A549 (cell line): ENCODE results near the gene CD27. TPM values are rescaled to one million over a fixed set of nuclear protein-coding genes. Genes with fewer than 3 reads are reported as not detected.

Source experiments
- ATAC-seq, 2 experiments: fragments of 200-7000 bp in 1 of 2; fragments of >200 bp in 1 of 2; cut with Nextera tagmentation in 1 of 2; cut with Tn5 transposase in 1 of 2; 3 replicates each; pipeline versions ENCODE4 v1.8.0 to v1.9.1; 2018 to 2020; ENCODE audit warnings: mild to moderate bottlenecking in 1 of 2, moderate library complexity in 1 of 2
- CTCF ChIA-PET: fragments of 300-600 bp; sonication (Branson Sonifier 250); formaldehyde crosslinking; extraction: SDS; loops from one replicate; lab custom pipeline; 2021; ENCODE audit warnings: antibody characterized with exemption, inconsistent platforms; lab: Yijun Ruan, JAX
- POLR2A ChIA-PET: fragments of 350-600 bp; formaldehyde crosslinking; extraction: SDS; loops from one replicate; lab custom pipeline; 2021; ENCODE audit warnings: antibody characterized with exemption, inconsistent platforms; lab: Yijun Ruan, JAX
- DNase-seq, 2 experiments: peaks; one replicate each; pipeline versions ENCODE4 v3.0.0 to v3.0.0-alpha.2; 2011 to 2016; ENCODE audit warnings: low read depth in 1 of 2, low spot score in 1 of 2
- FAIRE-seq: peaks from 2 replicates; lab custom pipeline; 2011; peaks lifted over from hg19 to GRCh38; lab: Jason Lieb, UNC
- H3K27ac ChIP-seq, 2 experiments: fragments of >200 bp; sonication (Bioruptor Twin); formaldehyde crosslinking; 3 replicates each; pipeline ENCODE4 v1.5.1; 2016 to 2017
- H3K4me1 ChIP-seq: fragments of >200 bp; sonication (Bioruptor Twin); formaldehyde crosslinking; 3 replicates; pipeline ENCODE4 v1.6.1; 2016
- H3K4me2 ChIP-seq: fragments of >200 bp; sonication (Bioruptor Twin); formaldehyde crosslinking; 3 replicates; pipeline ENCODE4 v1.6.1; 2016
- H3K4me3 ChIP-seq: fragments of >200 bp; sonication (Bioruptor Twin); formaldehyde crosslinking; 3 replicates; pipeline ENCODE4 v1.5.1; 2016
- H3K9me3 ChIP-seq: fragments of >200 bp; sonication (Bioruptor Twin); formaldehyde crosslinking; 3 replicates; pipeline ENCODE4 v1.6.1; 2016
- ATOH8 ChIP-seq: fragments of 250-450 bp; sonication (Bioruptor Pico); IDR thresholded peaks from 2 replicates; pipeline ENCODE4 v1.5.0; 2020; ENCODE audit warnings: low read depth, mild to moderate bottlenecking, moderate library complexity
- BHLHE40 ChIP-seq: IDR thresholded peaks from 2 replicates; pipeline ENCODE4 v1.6.1; 2012; ENCODE audit warnings: low read depth, low read length, inconsistent platforms
- CBX2 ChIP-seq: fragments of 200-600 bp; sonication (generic); IDR thresholded peaks from 2 replicates; pipeline ENCODE4 v1.6.1; 2016; ENCODE audit warnings: low read depth, mild to moderate bottlenecking, borderline replicate concordance
- CBX8 ChIP-seq: fragments of 200-600 bp; sonication (generic); IDR thresholded peaks from 2 replicates; pipeline ENCODE4 v1.6.1; 2016
- CEBPB ChIP-seq, 2 experiments: fragments of >200 bp in 1 of 2; sonication (Bioruptor Twin) in 1 of 2; formaldehyde crosslinking in 1 of 2; IDR thresholded peaks; 2 replicates each; pipeline ENCODE4 v1.6.1; 2012 to 2016
- CHD2 ChIP-seq: fragments of 150-350 bp; IDR thresholded peaks from 2 replicates; pipeline ENCODE4 v1.6.1; 2014; ENCODE audit warnings: low read length; ENCODE audit not compliant: partially characterized antibody
- CTCF ChIP-seq: fragments of >200 bp; sonication (Bioruptor Twin); formaldehyde crosslinking; IDR thresholded peaks from 3 replicates; pipeline ENCODE4 v1.5.1; 2016
- EP300 ChIP-seq, 2 experiments: fragments of >200 bp; sonication (Bioruptor Twin); formaldehyde crosslinking; IDR thresholded peaks; 2 replicates in 1 of 2; 3 replicates in 1 of 2; pipeline ENCODE4 v1.6.1; 2016 to 2017
- FOSB ChIP-seq: fragments of 250-450 bp; sonication (Bioruptor Pico); IDR thresholded peaks from 2 replicates; pipeline ENCODE4 v1.5.0; 2020; ENCODE audit warnings: mild to moderate bottlenecking, moderate library complexity
- FOSL2 ChIP-seq, 2 experiments: fragments of 450-650 bp in 1 of 2; fragments of >200 bp in 1 of 2; sonication (Bioruptor Twin) in 1 of 2; formaldehyde crosslinking; IDR thresholded peaks; 2 replicates each; pipeline versions ENCODE4 v1.5.0 to v1.6.1; 2016 to 2020; ENCODE audit warnings: mild to moderate bottlenecking in 1 of 2, moderate library complexity in 1 of 2
- FOXS1 ChIP-seq: fragments of 250-450 bp; sonication (Bioruptor Pico); IDR thresholded peaks from 2 replicates; pipeline ENCODE4 v1.5.0; 2020; ENCODE audit warnings: mild to moderate bottlenecking, moderate library complexity
- GATA3 ChIP-seq: IDR thresholded peaks from 2 replicates; pipeline ENCODE4 v1.6.1; 2012; ENCODE audit warnings: borderline replicate concordance
- HOXA7 ChIP-seq: fragments of 250-450 bp; sonication (Bioruptor Pico); IDR thresholded peaks from 2 replicates; pipeline ENCODE4 v1.5.0; 2020; ENCODE audit warnings: mild to moderate bottlenecking, moderate library complexity
- HOXB13 ChIP-seq: fragments of 250-450 bp; sonication (Bioruptor Pico); IDR thresholded peaks from 2 replicates; pipeline ENCODE4 v1.5.0; 2020; ENCODE audit warnings: low read depth, mild to moderate bottlenecking, moderate library complexity
- JUNB ChIP-seq: fragments of >200 bp; sonication (Bioruptor Twin); formaldehyde crosslinking; IDR thresholded peaks from 2 replicates; pipeline ENCODE4 v1.6.1; 2016
- KDM1A ChIP-seq: fragments of 200-600 bp; sonication (generic); IDR thresholded peaks from 2 replicates; pipeline ENCODE4 v1.6.1; 2016; ENCODE audit warnings: low read depth, mild to moderate bottlenecking
- KDM5A ChIP-seq: fragments of 200-600 bp; sonication (generic); IDR thresholded peaks from 2 replicates; pipeline ENCODE4 v1.6.1; 2016; ENCODE audit warnings: antibody characterized with exemption, mild to moderate bottlenecking
- MAFK ChIP-seq: fragments of 450-650 bp; IDR thresholded peaks from 2 replicates; pipeline ENCODE4 v1.6.1; 2014; ENCODE audit not compliant: partially characterized antibody
- MAZ ChIP-seq: fragments of 150-350 bp; IDR thresholded peaks from 2 replicates; pipeline ENCODE4 v1.6.1; 2014; ENCODE audit warnings: antibody characterized with exemption, low read depth, low read length, borderline replicate concordance
- MYC ChIP-seq: IDR thresholded peaks from 2 replicates; pipeline ENCODE4 v1.6.1; 2012; ENCODE audit warnings: mild to moderate bottlenecking, inconsistent platforms, low read length, improper control_type of control experiment, borderline replicate concordance
- NFE2L2 ChIP-seq: fragments of 150-350 bp; conservative IDR thresholded peaks from 2 replicates; pipeline ENCODE4 v1.6.1; 2014; ENCODE audit warnings: low read length
- NR3C1 ChIP-seq: fragments of >200 bp; sonication (Bioruptor Twin); formaldehyde crosslinking; IDR thresholded peaks from 3 replicates; pipeline ENCODE4 v1.6.1; 2017
- PBX3 ChIP-seq: IDR thresholded peaks from 2 replicates; pipeline ENCODE4 v1.6.1; 2012
- PHF8 ChIP-seq: fragments of 200-600 bp; sonication (generic); IDR thresholded peaks from 2 replicates; pipeline ENCODE4 v1.6.1; 2016; ENCODE audit warnings: low read depth, mild to moderate bottlenecking, antibody characterized with exemption, moderate library complexity, borderline replicate concordance
- POLR2A ChIP-seq: IDR thresholded peaks from 2 replicates; pipeline ENCODE4 v1.6.1; 2012; ENCODE audit warnings: mild to moderate bottlenecking, low read length
- RAD21 ChIP-seq, 2 experiments: fragments of >200 bp in 1 of 2; sonication (Bioruptor Twin) in 1 of 2; formaldehyde crosslinking in 1 of 2; IDR thresholded peaks in 1 of 2; conservative IDR thresholded peaks in 1 of 2; 2 replicates in 1 of 2; 3 replicates in 1 of 2; pipeline ENCODE4 v1.6.1; 2012 to 2018; ENCODE audit warnings: inconsistent platforms in 1 of 2
- RCOR1 ChIP-seq: fragments of 150-350 bp; IDR thresholded peaks from 2 replicates; pipeline ENCODE4 v1.6.1; 2014; ENCODE audit warnings: antibody characterized with exemption, low read length, low read depth
- REST ChIP-seq: fragments of 200-600 bp; sonication (generic); IDR thresholded peaks from 2 replicates; pipeline ENCODE4 v1.6.1; 2016; ENCODE audit warnings: antibody characterized with exemption, mild to moderate bottlenecking, moderate library complexity
- RFX5 ChIP-seq: fragments of 450-650 bp; IDR thresholded peaks from 2 replicates; pipeline ENCODE4 v1.7.1; 2014; ENCODE audit warnings: antibody characterized with exemption, mild to moderate bottlenecking, moderate library complexity
- RNF2 ChIP-seq: fragments of 200-600 bp; sonication (generic); IDR thresholded peaks from 2 replicates; pipeline ENCODE4 v1.6.1; 2016; ENCODE audit warnings: low read depth, mild to moderate bottlenecking, antibody characterized with exemption, moderate library complexity, borderline replicate concordance
- TFCP2L1 ChIP-seq: fragments of 250-450 bp; sonication (Bioruptor Pico); IDR thresholded peaks from 2 replicates; pipeline ENCODE4 v1.5.0; 2021; ENCODE audit warnings: mild to moderate bottlenecking
- ZC3H11A ChIP-seq: fragments of 450-650 bp; IDR thresholded peaks from 2 replicates; pipeline ENCODE4 v1.6.1; 2014; ENCODE audit warnings: antibody characterized with exemption, mild to moderate bottlenecking
- ZFP36 ChIP-seq: fragments of 450-650 bp; IDR thresholded peaks from 2 replicates; pipeline ENCODE4 v1.6.1; 2014; ENCODE audit warnings: borderline replicate concordance; ENCODE audit not compliant: partially characterized antibody
- ZNF302 ChIP-seq: fragments of 250-450 bp; sonication (Bioruptor Pico); IDR thresholded peaks from 2 replicates; pipeline ENCODE4 v1.9.0; 2021; ENCODE audit warnings: inconsistent platforms, mild to moderate bottlenecking, moderate library complexity
- WGBS: methylation state at CpG from one replicate; pipeline ENCODE4 v1.1.6; 2017; ENCODE audit errors: missing lambda C conversion rate; 5-methylcytosine and 5-hydroxymethylcytosine counted together
- polyA plus RNA-seq, 4 experiments: library from polyadenylated mRNA; depleted of rRNA in 3 of 4; stranded (reverse); fragments of >200 nt; fragmentation: RNase III in 1 of 4; extraction: RNeasy Plus Mini Kit Qiagen cat#74134 plus additional on column Dnase treatment in 1 of 4; gene quantifications; 2 replicates in 3 of 4; 3 replicates in 1 of 4; pipeline ENCODE4 v1.2.3, GENCODE V29; 2011 to 2017

The CD27 gene
- polyA plus RNA-seq, 2 of the 4 experiments (the other 2 are of a cell fraction) = not detected

- ATAC-seq = peak; percentile 91 to 95
- Histone ChIP-seq H3K4me2 (no peak overlapping the region), H3K27ac (peak overlapping the region; percentile 42 to 76; a peak in 4 of 6 replicates), H3K4me3 (no peak overlapping the region), H3K9me3 (no peaks in the 10 kb centered on the region), H3K4me1 (peaks cover 26% of the 10 kb centered on the region)
- peak; percentile 87 to 93 for DNase-seq
- WGBS = 8% methylated on average over 9 of the region's 9 CpGs
- POLR2A ChIA-PET = interaction anchor here (0.5 to 1.4 kb wide), 3 partner anchors 47 to 210 kb away, joined by 3 to 9 read pairs (median 4); partner anchors contain the start of genes GAPDH and VAMP1
- CTCF ChIA-PET = interaction anchor here (0.5 to 8.1 kb wide), 54 partner anchors 9 to 417 kb away, joined by 3 to 121 read pairs (median 4); partner anchors contain the start of genes CD27, GAPDH, GNB3 and MRPL51
- FAIRE-seq = peak; percentile 88
- TF ChIP-seq PHF8 (no peak), HOXA7 (no peak), MAZ (no peak), ZFP36 (no peak), CBX8 (no peak), ZNF302 (CRISPR knock-in tag) (no peak), RNF2 (no peak), KDM5A (no peak), ZC3H11A (no peak), RCOR1 (no peak), NR3C1 (no peak), BHLHE40 (peak; percentile 46; the same call in 1 of the 2 replicates), CBX2 (no peak), PBX3 (no peak), GATA3 (no peak), CTCF (peak; percentile 95), CEBPB (IDR thresholded peaks at IDR 0.05) (peak in 1 of 2 experiments; percentile 60; a peak in 1 of 4 replicates), TFCP2L1 (no peak), NFE2L2 (0 out of 2 replicates have a peak, but pooled peaks have one; percentile 13), FOSB (CRISPR knock-in tag) (no peak), HOXB13 (CRISPR knock-in tag) (peak; percentile 64; the same call in 1 of the 2 replicates), MYC (no peak), ATOH8 (0 out of 2 replicates have a peak, but pooled peaks have one; percentile 6), JUNB (no peak), POLR2A (no peak), RFX5 (no peak), FOSL2 (IDR thresholded peaks at IDR 0.05) (no peak), FOSL2 (CRISPR knock-in tag; IDR thresholded peaks at IDR 0.05) (peak; percentile 38), CHD2 (no peak), KDM1A (peak; percentile 77; the same call in 1 of the 2 replicates), EP300 (IDR thresholded peaks at IDR 0.05) (no peak), MAFK (no peak), RAD21 (conservative IDR thresholded peaks at IDR 0.05 in 1 of 2, IDR thresholded peaks at IDR 0.05 in 1 of 2) (peak; percentile 98), FOXS1 (CRISPR knock-in tag) (0 out of 2 replicates have a peak, but pooled peaks have one; percentile 16), REST (no peak)
These were observed 21.3 kb upstream of the CD27 start for GRCh38 chr12:6423267-6424007.
